ENCODE results near the gene MYH11.

The MYH11 gene

GRCh38 chr16:15888072-15888976 lies 31.5 kb upstream of the MYH11 start, which contains the start of gene CEP20:
TSS of gene CEP20 (minus strand) at chr16:15888603. CDS start at chr16:15888585, 18 bp downstream.
- H3K4me1 ChIP-seq (ENCODE audit: control insufficient read depth in 1 of 2, insufficient read depth in 2 of 2, low read length in 2 of 2) = peaks cover 5 to 25% of the 10 kb centered on the region in 2 donors
- H3K4me3 ChIP-seq (ENCODE audit: low read depth in 1 of 2, low read length in 2 of 2) = peak within 1 kb of the TSS; percentile 78 to 98
- H3K27me3 ChIP-seq (ENCODE audit: low read depth, low read length) = no peaks in the 10 kb centered on the region
- H3K36me3 ChIP-seq (ENCODE audit: control insufficient read depth in 1 of 2, insufficient read depth in 2 of 2, low read length in 2 of 2) = peaks cover 0 to 1% of the 10 kb centered on the region in 2 donors
- peak within 1 kb of the TSS; percentile 90 for H3K27ac ChIP-seq (ENCODE audit: low read length)
- H3K9me3 ChIP-seq (ENCODE audit: control insufficient read depth in 1 of 2, low read length in 2 of 2) = no peaks in the 10 kb centered on the region

- Histone ChIP-seq H3K4me3 (ENCODE audit: low read depth in 1 of 2, low read length in 2 of 2) (peak overlapping the region; percentile 78 to 98), H3K27me3 (ENCODE audit: low read depth, low read length) (no peaks in the 10 kb centered on the region), H3K27ac (ENCODE audit: low read length) (no peak overlapping the region)
Measured at GRCh38 chr16:15887283-15887682, 30.5 kb upstream of the MYH11 start.

GRCh38 chr16:15886078-15886477 lies 29.2 kb upstream of the MYH11 start:
- H3K9me3 ChIP-seq (ENCODE audit: control insufficient read depth in 1 of 2, low read length in 2 of 2) = no peaks in the 10 kb centered on the region
- peaks cover 5 to 13% of the 10 kb centered on the region in 2 donors for H3K36me3 ChIP-seq (ENCODE audit: control insufficient read depth in 1 of 2, insufficient read depth in 2 of 2, low read length in 2 of 2)
- no peak overlapping the region for H3K4me3 ChIP-seq (ENCODE audit: low read depth in 1 of 2, low read length in 2 of 2)
- H3K27me3 ChIP-seq (ENCODE audit: low read depth, low read length) = no peaks in the 10 kb centered on the region
- H3K27ac ChIP-seq (ENCODE audit: low read length) = no peak overlapping the region
- H3K4me1 ChIP-seq (ENCODE audit: control insufficient read depth in 1 of 2, insufficient read depth in 2 of 2, low read length in 2 of 2) = peaks cover 5 to 25% of the 10 kb centered on the region in 2 donors

More at GRCh38 chr16:15887283-15887682, 30.5 kb upstream of the MYH11 start:
- Histone ChIP-seq H3K9me3 (ENCODE audit: control insufficient read depth in 1 of 2, low read length in 2 of 2) (no peaks in the 10 kb centered on the region), H3K36me3 (ENCODE audit: control insufficient read depth in 1 of 2, insufficient read depth in 2 of 2, low read length in 2 of 2) (peaks cover 0 to 7% of the 10 kb centered on the region in 2 donors), H3K4me1 (ENCODE audit: control insufficient read depth in 1 of 2, insufficient read depth in 2 of 2, low read length in 2 of 2) (peaks cover 5 to 25% of the 10 kb centered on the region in 2 donors)

GRCh38 chr16:15885560-15886001 lies 28.8 kb upstream of the MYH11 start:
- H3K27ac ChIP-seq (ENCODE audit: low read length) = no peak overlapping the region
- peaks cover 5 to 13% of the 10 kb centered on the region in 2 donors for H3K36me3 ChIP-seq (ENCODE audit: control insufficient read depth in 1 of 2, insufficient read depth in 2 of 2, low read length in 2 of 2)
- no peaks in the 10 kb centered on the region for H3K9me3 ChIP-seq (ENCODE audit: control insufficient read depth in 1 of 2, low read length in 2 of 2)
- no peaks in the 10 kb centered on the region for H3K27me3 ChIP-seq (ENCODE audit: low read depth, low read length)
- H3K4me1 ChIP-seq (ENCODE audit: control insufficient read depth in 1 of 2, insufficient read depth in 2 of 2, low read length in 2 of 2) = peaks cover 5 to 25% of the 10 kb centered on the region in 2 donors
- no peak overlapping the region for H3K4me3 ChIP-seq (ENCODE audit: low read depth in 1 of 2, low read length in 2 of 2)

- Histone ChIP-seq H3K36me3 (ENCODE audit: control insufficient read depth in 1 of 2, insufficient read depth in 2 of 2, low read length in 2 of 2) (peaks cover 11 to 26% of the 10 kb centered on the region in 2 donors), H3K27ac (ENCODE audit: low read length) (no peak overlapping the region), H3K4me3 (ENCODE audit: low read depth in 1 of 2, low read length in 2 of 2) (no peak overlapping the region), H3K4me1 (ENCODE audit: control insufficient read depth in 1 of 2, insufficient read depth in 2 of 2, low read length in 2 of 2) (peaks cover 5 to 19% of the 10 kb centered on the region in 2 donors), H3K27me3 (ENCODE audit: low read depth, low read length) (no peaks in the 10 kb centered on the region), H3K9me3 (ENCODE audit: control insufficient read depth in 1 of 2, low read length in 2 of 2) (no peaks in the 10 kb centered on the region)
Measured at GRCh38 chr16:15882563-15882962, 25.7 kb upstream of the MYH11 start.

GRCh38 chr16:15881794-15882379 lies 25.1 kb upstream of the MYH11 start:
- Histone ChIP-seq H3K4me1 (ENCODE audit: control insufficient read depth in 1 of 2, insufficient read depth in 2 of 2, low read length in 2 of 2) (peaks cover 0 to 13% of the 10 kb centered on the region in 2 donors), H3K4me3 (ENCODE audit: low read depth in 1 of 2, low read length in 2 of 2) (no peak overlapping the region), H3K9me3 (ENCODE audit: control insufficient read depth in 1 of 2, low read length in 2 of 2) (no peaks in the 10 kb centered on the region), H3K36me3 (ENCODE audit: control insufficient read depth in 1 of 2, insufficient read depth in 2 of 2, low read length in 2 of 2) (peaks cover 11 to 33% of the 10 kb centered on the region in 2 donors), H3K27me3 (ENCODE audit: low read depth, low read length) (no peaks in the 10 kb centered on the region), H3K27ac (ENCODE audit: low read length) (no peak overlapping the region)

- peaks cover 11 to 35% of the 10 kb centered on the region in 2 donors for H3K36me3 ChIP-seq (ENCODE audit: control insufficient read depth in 1 of 2, insufficient read depth in 2 of 2, low read length in 2 of 2)
- no peak overlapping the region for H3K27ac ChIP-seq (ENCODE audit: low read length)
- no peaks in the 10 kb centered on the region for H3K9me3 ChIP-seq (ENCODE audit: control insufficient read depth in 1 of 2, low read length in 2 of 2)
- peaks cover 0 to 3% of the 10 kb centered on the region in 2 donors for H3K4me1 ChIP-seq (ENCODE audit: control insufficient read depth in 1 of 2, insufficient read depth in 2 of 2, low read length in 2 of 2)
- H3K4me3 ChIP-seq (ENCODE audit: low read depth in 1 of 2, low read length in 2 of 2) = no peak overlapping the region
- H3K27me3 ChIP-seq (ENCODE audit: low read depth, low read length) = no peaks in the 10 kb centered on the region
Measured at GRCh38 chr16:15880434-15881308, 23.8 kb upstream of the MYH11 start.

- Histone ChIP-seq H3K4me1 (ENCODE audit: control insufficient read depth in 1 of 2, insufficient read depth in 2 of 2, low read length in 2 of 2) (peaks cover 0 to 10% of the 10 kb centered on the region in 2 donors), H3K27me3 (ENCODE audit: low read depth, low read length) (no peaks in the 10 kb centered on the region), H3K36me3 (ENCODE audit: control insufficient read depth in 1 of 2, insufficient read depth in 2 of 2, low read length in 2 of 2) (peaks cover 11 to 35% of the 10 kb centered on the region in 2 donors), H3K4me3 (ENCODE audit: low read depth in 1 of 2, low read length in 2 of 2) (no peak overlapping the region), H3K27ac (ENCODE audit: low read length) (peak overlapping the region; percentile 49), H3K9me3 (ENCODE audit: control insufficient read depth in 1 of 2, low read length in 2 of 2) (no peaks in the 10 kb centered on the region)
Measured at GRCh38 chr16:15879255-15879811, 22.5 kb upstream of the MYH11 start.

- H3K9me3 ChIP-seq (ENCODE audit: control insufficient read depth in 1 of 2, low read length in 2 of 2) = no peaks in the 10 kb centered on the region
Measured at GRCh38 chr16:15876503-15876902, 19.7 kb upstream of the MYH11 start.

GRCh38 chr16:15874745-15875314 lies 18.0 kb upstream of the MYH11 start:
- Histone ChIP-seq H3K4me1 (ENCODE audit: control insufficient read depth in 1 of 2, insufficient read depth in 2 of 2, low read length in 2 of 2) (peaks cover 0 to 11% of the 10 kb centered on the region in 2 donors), H3K36me3 (ENCODE audit: control insufficient read depth in 1 of 2, insufficient read depth in 2 of 2, low read length in 2 of 2) (peaks cover 22% of the 10 kb centered on the region in 2 donors), H3K4me3 (ENCODE audit: low read depth in 1 of 2, low read length in 2 of 2) (peak overlapping the region in 1 of 2 donors; percentile 19), H3K27me3 (ENCODE audit: low read depth, low read length) (no peaks in the 10 kb centered on the region), H3K9me3 (ENCODE audit: control insufficient read depth in 1 of 2, low read length in 2 of 2) (no peaks in the 10 kb centered on the region), H3K27ac (ENCODE audit: low read length) (peak overlapping the region; percentile 54)

More at GRCh38 chr16:15876503-15876902, 19.7 kb upstream of the MYH11 start:
- Histone ChIP-seq H3K4me1 (ENCODE audit: control insufficient read depth in 1 of 2, insufficient read depth in 2 of 2, low read length in 2 of 2) (peaks cover 0 to 11% of the 10 kb centered on the region in 2 donors), H3K36me3 (ENCODE audit: control insufficient read depth in 1 of 2, insufficient read depth in 2 of 2, low read length in 2 of 2) (peaks cover 13 to 22% of the 10 kb centered on the region in 2 donors), H3K27me3 (ENCODE audit: low read depth, low read length) (no peaks in the 10 kb centered on the region), H3K4me3 (ENCODE audit: low read depth in 1 of 2, low read length in 2 of 2) (no peak overlapping the region), H3K27ac (ENCODE audit: low read length) (no peak overlapping the region)

All from muscle layer of duodenum (tissue), 2 donors.